OCI-LY1 (cell line): Measurements from ENCODE around the gene MYO19.

ENCODE experiments used
- H2AFZ ChIP-seq: fragments of 200-600 bp; sonication (generic), shearing (Covaris generic); 2 replicates; pipeline ENCODE4 v1.6.0; 2014; ENCODE audit warnings: antibody characterized with exemption, mild to moderate bottlenecking, low read length
- H3F3A ChIP-seq: fragments of 200-600 bp; sonication (generic), shearing (Covaris generic); 2 replicates; pipeline ENCODE4 v1.6.0; 2014; ENCODE audit warnings: mild to moderate bottlenecking, antibody characterized with exemption, low read length, moderate library complexity; ENCODE audit not compliant: insufficient read depth
- H3K27ac ChIP-seq: fragments of 200-600 bp; sonication (generic); 2 replicates; pipeline ENCODE4 v1.5.1; 2014; ENCODE audit warnings: low read length, mixed run types, mild to moderate bottlenecking, low read depth; ENCODE audit not compliant: poor library complexity, severe bottlenecking
- H3K27me3 ChIP-seq: fragments of 200-600 bp; sonication (generic); 2 replicates; pipeline ENCODE4 v1.6.0; 2014; ENCODE audit warnings: antibody characterized with exemption, mild to moderate bottlenecking, low read length, moderate library complexity; ENCODE audit not compliant: insufficient read depth
- H3K36me3 ChIP-seq: fragments of 200-600 bp; sonication (generic); 2 replicates; pipeline ENCODE4 v1.6.1; 2014; ENCODE audit warnings: mild to moderate bottlenecking, antibody characterized with exemption, low read length, moderate library complexity, mixed read lengths; ENCODE audit not compliant: insufficient read depth
- H3K4me1 ChIP-seq: fragments of 200-600 bp; sonication (generic); 2 replicates; pipeline ENCODE4 v1.5.1; 2014; ENCODE audit warnings: mild to moderate bottlenecking, low read length, moderate library complexity; ENCODE audit not compliant: insufficient read depth, severe bottlenecking
- H3K4me2 ChIP-seq: fragments of 200-600 bp; sonication (generic), shearing (Covaris generic); 2 replicates; pipeline ENCODE4 v1.6.1; 2014; ENCODE audit warnings: low read length
- H3K4me3 ChIP-seq: fragments of 200-600 bp; sonication (generic); 2 replicates; pipeline ENCODE4 v1.5.1; 2014; ENCODE audit warnings: low read length, low read depth, mild to moderate bottlenecking, mixed read lengths; ENCODE audit not compliant: poor library complexity, severe bottlenecking
- H3K79me2 ChIP-seq: fragments of 200-600 bp; shearing (Covaris generic); 2 replicates; pipeline ENCODE4 v1.6.1; 2016; ENCODE audit warnings: mixed run types, low read length, mixed read lengths; ENCODE audit not compliant: insufficient read depth
- H3K9ac ChIP-seq: fragments of 200-600 bp; sonication (generic), shearing (Covaris generic); 2 replicates; pipeline ENCODE4 v1.6.1; 2014; ENCODE audit warnings: mild to moderate bottlenecking, low read length, mixed read lengths
- H3K9me2 ChIP-seq: fragments of 200-600 bp; sonication (generic), shearing (Covaris generic); 2 replicates; pipeline ENCODE4 v1.6.1; 2014; ENCODE audit warnings: low read depth, mild to moderate bottlenecking, low read length, mixed read lengths
- H3K9me3 ChIP-seq: fragments of 200-600 bp; shearing (Covaris generic); 2 replicates; pipeline ENCODE4 v1.6.1; 2014; ENCODE audit warnings: low read length, mixed read lengths
- H4K20me1 ChIP-seq: fragments of 200-600 bp; sonication (generic), shearing (Covaris generic); 2 replicates; pipeline ENCODE4 v1.6.0; 2016; ENCODE audit warnings: mild to moderate bottlenecking, low read length; ENCODE audit not compliant: insufficient read depth
- CTCF ChIP-seq: fragments of 200-600 bp; sonication (generic), shearing (Covaris generic); IDR thresholded peaks from 2 replicates; pipeline ENCODE4 v1.5.1; 2017; ENCODE audit warnings: mild to moderate bottlenecking, antibody characterized with exemption, low read length, moderate library complexity, mixed read lengths
- EZH2 ChIP-seq: fragments of 200-600 bp; sonication (generic), shearing (Covaris generic); IDR thresholded peaks from 2 replicates; pipeline ENCODE4 v1.8.0; 2017; ENCODE audit warnings: borderline replicate concordance, mixed run types, mild to moderate bottlenecking, antibody characterized with exemption, low read length, moderate library complexity, mixed read lengths

MYO19 gene

GRCh38 chr17:36578671-36579070 is 44.0 kb upstream of the MYO19 start:
- H3K9me2 ChIP-seq: no peaks in the 10 kb centered on the region
- no peak for TF ChIP-seq EZH2
- TF ChIP-seq CTCF: no peak
- peaks cover 10% of the 10 kb centered on the region for H3K79me2 ChIP-seq
- no peak overlapping the region for H2AFZ ChIP-seq
- H3K27ac ChIP-seq: no peak overlapping the region
- no peak overlapping the region for H3K4me3 ChIP-seq
- H3K9ac ChIP-seq: no peak overlapping the region
- peaks cover 89% of the 10 kb centered on the region for H3K36me3 ChIP-seq
- no peak overlapping the region for H3K4me2 ChIP-seq
- no peaks in the 10 kb centered on the region for H3K4me1 ChIP-seq
- no peaks in the 10 kb centered on the region for H3K27me3 ChIP-seq
- no peaks in the 10 kb centered on the region for H3K9me3 ChIP-seq
- H4K20me1 ChIP-seq: 0 out of 2 replicates have a peak, but pooled peaks cover 3% of the 10 kb centered on the region
- H3F3A ChIP-seq: no peaks in the 10 kb centered on the region

GRCh38 chr17:36576793-36577192 is 42.1 kb upstream of the MYO19 start:
- Histone ChIP-seq H3K9me3 (no peaks in the 10 kb centered on the region), H3K4me1 (no peaks in the 10 kb centered on the region), H2AFZ (no peak overlapping the region), H4K20me1 (0 out of 2 replicates have a peak, but pooled peaks cover 3% of the 10 kb centered on the region), H3K4me3 (no peak overlapping the region), H3K9ac (no peak overlapping the region), H3F3A (no peaks in the 10 kb centered on the region), H3K27me3 (no peaks in the 10 kb centered on the region), H3K4me2 (no peak overlapping the region), H3K79me2 (peaks cover 20% of the 10 kb centered on the region), H3K36me3 (peaks cover 88% of the 10 kb centered on the region), H3K27ac (no peak overlapping the region), H3K9me2 (no peaks in the 10 kb centered on the region)
- TF ChIP-seq EZH2 (no peak), CTCF (no peak)

GRCh38 chr17:36575028-36575427 is 40.4 kb upstream of the MYO19 start:
- Histone ChIP-seq H3K36me3 (peaks cover 84% of the 10 kb centered on the region), H3K4me3 (no peak overlapping the region), H3K4me2 (no peak overlapping the region), H3K9ac (no peak overlapping the region), H3K27ac (no peak overlapping the region), H3K9me3 (no peaks in the 10 kb centered on the region), H3K9me2 (no peaks in the 10 kb centered on the region), H2AFZ (no peak overlapping the region), H3K79me2 (peaks cover 22% of the 10 kb centered on the region), H4K20me1 (0 out of 2 replicates have a peak, but pooled peaks cover 3% of the 10 kb centered on the region), H3K27me3 (no peaks in the 10 kb centered on the region), H3K4me1 (no peaks in the 10 kb centered on the region), H3F3A (no peaks in the 10 kb centered on the region)
- TF ChIP-seq EZH2 (no peak), CTCF (no peak)
